ENCODE measurements around the gene TMEM150B. TPM values are rescaled to one million over a fixed set of nuclear protein-coding genes. Genes with fewer than 3 reads are reported as not detected.

The TMEM150B gene
- total and polyA plus RNA-seq, 9 of the 15 experiments (the other 6 are each of a cell fraction or from before 2014, with no cell fraction given), result 0.47 to 1.3 (median 0.74) TPM; not detected in 2

DNA sequence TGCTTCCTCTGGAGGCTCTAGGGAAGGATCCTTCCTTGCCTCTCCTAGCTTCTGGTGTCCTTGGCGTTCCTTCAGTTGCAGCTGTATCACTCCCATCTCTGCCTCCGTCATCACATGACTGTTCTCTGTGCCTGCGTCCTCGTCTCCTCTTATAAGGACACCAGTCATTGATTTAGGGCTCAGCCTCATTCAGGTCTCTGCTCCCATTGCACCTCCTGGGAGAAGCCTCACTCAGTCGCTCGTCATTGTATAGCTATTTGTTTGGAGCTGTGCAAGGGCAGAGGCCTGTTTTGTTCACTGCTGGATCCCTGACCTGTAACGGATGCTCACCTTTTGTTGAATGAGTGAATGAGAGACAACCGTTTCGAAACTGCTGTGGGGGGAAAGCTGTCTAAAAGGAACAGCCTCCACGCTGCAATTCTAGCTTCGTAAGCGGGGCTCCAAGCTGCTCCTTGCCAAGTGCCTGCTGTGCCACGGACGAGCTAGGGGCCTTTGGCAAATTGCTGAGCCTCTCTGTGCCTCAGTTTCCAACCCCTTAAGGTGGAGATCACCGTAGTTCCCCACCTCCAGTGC, 24.2 kb downstream of the TMEM150B start (continued):
- TF ChIP-seq PCBP2 (IDR thresholded peaks at IDR 0.05; ENCODE audit: low read depth, low read length, poor library complexity, severe bottlenecking), result no peak

DNA sequence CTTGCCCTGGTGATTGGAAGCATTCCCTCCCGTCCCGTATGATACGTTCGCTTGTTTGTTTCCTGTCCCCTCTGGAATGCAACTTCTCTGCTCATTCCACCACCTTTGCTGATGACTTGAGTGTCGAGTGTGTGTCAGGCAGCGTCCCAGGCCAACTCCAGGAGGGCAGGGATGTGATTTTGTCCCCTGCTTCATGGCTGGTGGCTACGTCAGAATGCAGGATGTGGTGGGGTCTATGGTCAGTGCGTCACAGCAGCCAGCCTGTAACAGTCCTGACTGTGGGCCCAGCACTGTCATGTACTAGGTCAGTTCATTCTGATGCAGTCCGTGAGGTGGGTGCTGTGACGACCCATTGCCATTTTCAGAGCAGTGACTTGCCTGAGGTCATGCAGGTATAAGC, 25.1 kb downstream of the TMEM150B start:
- FAIRE-seq (no peak), DNase-seq (ENCODE audit: extremely low read depth in 1 of 4, low spot score in 3 of 4) (no peak), ATAC-seq (no peak)
- POLR2A ChIA-PET, result no interaction called here
- H3K4me2 ChIP-seq (ENCODE audit: insufficient read depth, low read length), result no peak overlapping the region
- no peak overlapping the region for H3K27ac ChIP-seq (ENCODE audit: extremely low read depth, low read depth, low read length)
- peaks cover 20 to 57% of the 10 kb centered on the region in 2 experiments; a peak in 4 of 5 replicates for H3K4me1 ChIP-seq (replicated peaks in 1 of 2; ENCODE audit: control insufficient read depth in 2 of 2, insufficient read depth in 2 of 2, low read length in 2 of 2)
- no peaks in the 10 kb centered on the region for H3K27me3 ChIP-seq (ENCODE audit: control insufficient read depth in 2 of 2, insufficient read depth in 2 of 2, low read length in 2 of 2)
- intact Hi-C loops (cut with micrococcal nuclease) (loop anchor here (5.0 kb wide), 2 partner anchors 37 to 87 kb away; partner anchors contain the start of genes KMT5C and RPL28), in situ Hi-C loops (cut with MboI) (loop anchor here (5.0 kb wide), 1 partner anchor 83 kb away; no protein-coding TSS in a partner anchor)
- H2AFZ ChIP-seq (ENCODE audit: low read depth, low read length), result no peak overlapping the region
- H3K9me1 ChIP-seq (ENCODE audit: control insufficient read depth, insufficient read depth, low read length), result no peaks in the 10 kb centered on the region
- H4K20me1 ChIP-seq (replicated peaks; ENCODE audit: control insufficient read depth, insufficient read depth, low read length), result no peaks in the 10 kb centered on the region
- CTCF ChIA-PET (ENCODE audit: low intra/inter-chr PET ratio), result no interaction called here
- H3K9me3 ChIP-seq (replicated peaks; ENCODE audit: control insufficient read depth, insufficient read depth, low read depth, low read length), result no peaks in the 10 kb centered on the region; the same call in 1 of the 2 replicates
- 76% methylated on average over 9 of the region's 10 CpGs for WGBS (ENCODE audit: insufficient coverage, low coverage, missing lambda C conversion rate)
- no peaks in the 10 kb centered on the region for H3K79me2 ChIP-seq (ENCODE audit: control insufficient read depth, insufficient read depth, low read length)
- no peaks in the 10 kb centered on the region for H3K36me3 ChIP-seq (ENCODE audit: control insufficient read depth, insufficient read depth, low read length)
- no peak overlapping the region for H3K9ac ChIP-seq (ENCODE audit: insufficient read depth in 1 of 2, low read depth in 2 of 2, low read length in 2 of 2)
- no peak overlapping the region for H3K4me3 ChIP-seq
- no TSS peak for BruUV-seq (replicated peaks)
- TF ChIP-seq JUNB (CRISPR knock-in tag; conservative IDR thresholded peaks at IDR 0.05), result no peak
- TF ChIP-seq PRPF4 (IDR thresholded peaks at IDR 0.05; ENCODE audit: insufficient read depth, low read depth, low read length, poor library complexity, severe bottlenecking), result no peak
- TF ChIP-seq BMI1 (IDR thresholded peaks at IDR 0.05; ENCODE audit: low read length), result no peak
- no peak for TF ChIP-seq CTBP1 (IDR thresholded peaks at IDR 0.05; ENCODE audit: borderline replicate concordance)
- TF ChIP-seq, protein P1, sequence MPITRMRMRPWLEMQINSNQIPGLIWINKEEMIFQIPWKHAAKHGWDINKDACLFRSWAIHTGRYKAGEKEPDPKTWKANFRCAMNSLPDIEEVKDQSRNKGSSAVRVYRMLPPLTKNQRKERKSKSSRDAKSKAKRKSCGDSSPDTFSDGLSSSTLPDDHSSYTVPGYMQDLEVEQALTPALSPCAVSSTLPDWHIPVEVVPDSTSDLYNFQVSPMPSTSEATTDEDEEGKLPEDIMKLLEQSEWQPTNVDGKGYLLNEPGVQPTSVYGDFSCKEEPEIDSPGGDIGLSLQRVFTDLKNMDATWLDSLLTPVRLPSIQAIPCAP (CRISPR knock-in tag; IDR thresholded peaks at IDR 0.05; ENCODE audit: borderline replicate concordance), result no peak
- TF ChIP-seq, protein P2, sequence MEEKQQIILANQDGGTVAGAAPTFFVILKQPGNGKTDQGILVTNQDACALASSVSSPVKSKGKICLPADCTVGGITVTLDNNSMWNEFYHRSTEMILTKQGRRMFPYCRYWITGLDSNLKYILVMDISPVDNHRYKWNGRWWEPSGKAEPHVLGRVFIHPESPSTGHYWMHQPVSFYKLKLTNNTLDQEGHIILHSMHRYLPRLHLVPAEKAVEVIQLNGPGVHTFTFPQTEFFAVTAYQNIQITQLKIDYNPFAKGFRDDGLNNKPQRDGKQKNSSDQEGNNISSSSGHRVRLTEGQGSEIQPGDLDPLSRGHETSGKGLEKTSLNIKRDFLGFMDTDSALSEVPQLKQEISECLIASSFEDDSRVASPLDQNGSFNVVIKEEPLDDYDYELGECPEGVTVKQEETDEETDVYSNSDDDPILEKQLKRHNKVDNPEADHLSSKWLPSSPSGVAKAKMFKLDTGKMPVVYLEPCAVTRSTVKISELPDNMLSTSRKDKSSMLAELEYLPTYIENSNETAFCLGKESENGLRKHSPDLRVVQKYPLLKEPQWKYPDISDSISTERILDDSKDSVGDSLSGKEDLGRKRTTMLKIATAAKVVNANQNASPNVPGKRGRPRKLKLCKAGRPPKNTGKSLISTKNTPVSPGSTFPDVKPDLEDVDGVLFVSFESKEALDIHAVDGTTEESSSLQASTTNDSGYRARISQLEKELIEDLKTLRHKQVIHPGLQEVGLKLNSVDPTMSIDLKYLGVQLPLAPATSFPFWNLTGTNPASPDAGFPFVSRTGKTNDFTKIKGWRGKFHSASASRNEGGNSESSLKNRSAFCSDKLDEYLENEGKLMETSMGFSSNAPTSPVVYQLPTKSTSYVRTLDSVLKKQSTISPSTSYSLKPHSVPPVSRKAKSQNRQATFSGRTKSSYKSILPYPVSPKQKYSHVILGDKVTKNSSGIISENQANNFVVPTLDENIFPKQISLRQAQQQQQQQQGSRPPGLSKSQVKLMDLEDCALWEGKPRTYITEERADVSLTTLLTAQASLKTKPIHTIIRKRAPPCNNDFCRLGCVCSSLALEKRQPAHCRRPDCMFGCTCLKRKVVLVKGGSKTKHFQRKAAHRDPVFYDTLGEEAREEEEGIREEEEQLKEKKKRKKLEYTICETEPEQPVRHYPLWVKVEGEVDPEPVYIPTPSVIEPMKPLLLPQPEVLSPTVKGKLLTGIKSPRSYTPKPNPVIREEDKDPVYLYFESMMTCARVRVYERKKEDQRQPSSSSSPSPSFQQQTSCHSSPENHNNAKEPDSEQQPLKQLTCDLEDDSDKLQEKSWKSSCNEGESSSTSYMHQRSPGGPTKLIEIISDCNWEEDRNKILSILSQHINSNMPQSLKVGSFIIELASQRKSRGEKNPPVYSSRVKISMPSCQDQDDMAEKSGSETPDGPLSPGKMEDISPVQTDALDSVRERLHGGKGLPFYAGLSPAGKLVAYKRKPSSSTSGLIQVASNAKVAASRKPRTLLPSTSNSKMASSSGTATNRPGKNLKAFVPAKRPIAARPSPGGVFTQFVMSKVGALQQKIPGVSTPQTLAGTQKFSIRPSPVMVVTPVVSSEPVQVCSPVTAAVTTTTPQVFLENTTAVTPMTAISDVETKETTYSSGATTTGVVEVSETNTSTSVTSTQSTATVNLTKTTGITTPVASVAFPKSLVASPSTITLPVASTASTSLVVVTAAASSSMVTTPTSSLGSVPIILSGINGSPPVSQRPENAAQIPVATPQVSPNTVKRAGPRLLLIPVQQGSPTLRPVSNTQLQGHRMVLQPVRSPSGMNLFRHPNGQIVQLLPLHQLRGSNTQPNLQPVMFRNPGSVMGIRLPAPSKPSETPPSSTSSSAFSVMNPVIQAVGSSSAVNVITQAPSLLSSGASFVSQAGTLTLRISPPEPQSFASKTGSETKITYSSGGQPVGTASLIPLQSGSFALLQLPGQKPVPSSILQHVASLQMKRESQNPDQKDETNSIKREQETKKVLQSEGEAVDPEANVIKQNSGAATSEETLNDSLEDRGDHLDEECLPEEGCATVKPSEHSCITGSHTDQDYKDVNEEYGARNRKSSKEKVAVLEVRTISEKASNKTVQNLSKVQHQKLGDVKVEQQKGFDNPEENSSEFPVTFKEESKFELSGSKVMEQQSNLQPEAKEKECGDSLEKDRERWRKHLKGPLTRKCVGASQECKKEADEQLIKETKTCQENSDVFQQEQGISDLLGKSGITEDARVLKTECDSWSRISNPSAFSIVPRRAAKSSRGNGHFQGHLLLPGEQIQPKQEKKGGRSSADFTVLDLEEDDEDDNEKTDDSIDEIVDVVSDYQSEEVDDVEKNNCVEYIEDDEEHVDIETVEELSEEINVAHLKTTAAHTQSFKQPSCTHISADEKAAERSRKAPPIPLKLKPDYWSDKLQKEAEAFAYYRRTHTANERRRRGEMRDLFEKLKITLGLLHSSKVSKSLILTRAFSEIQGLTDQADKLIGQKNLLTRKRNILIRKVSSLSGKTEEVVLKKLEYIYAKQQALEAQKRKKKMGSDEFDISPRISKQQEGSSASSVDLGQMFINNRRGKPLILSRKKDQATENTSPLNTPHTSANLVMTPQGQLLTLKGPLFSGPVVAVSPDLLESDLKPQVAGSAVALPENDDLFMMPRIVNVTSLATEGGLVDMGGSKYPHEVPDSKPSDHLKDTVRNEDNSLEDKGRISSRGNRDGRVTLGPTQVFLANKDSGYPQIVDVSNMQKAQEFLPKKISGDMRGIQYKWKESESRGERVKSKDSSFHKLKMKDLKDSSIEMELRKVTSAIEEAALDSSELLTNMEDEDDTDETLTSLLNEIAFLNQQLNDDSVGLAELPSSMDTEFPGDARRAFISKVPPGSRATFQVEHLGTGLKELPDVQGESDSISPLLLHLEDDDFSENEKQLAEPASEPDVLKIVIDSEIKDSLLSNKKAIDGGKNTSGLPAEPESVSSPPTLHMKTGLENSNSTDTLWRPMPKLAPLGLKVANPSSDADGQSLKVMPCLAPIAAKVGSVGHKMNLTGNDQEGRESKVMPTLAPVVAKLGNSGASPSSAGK (IDR thresholded peaks at IDR 0.05), result no peak
- TF ChIP-seq NUFIP1 (IDR thresholded peaks at IDR 0.05; ENCODE audit: partially characterized antibody), result no peak

All from K562 (cell line).